Stimulated activated CD8-positive, alpha-beta memory T cell treated with anti-CD3 and anti-CD28 coated beads, Interleukin-15, amount 100 ng/mL, for 24 hours (primary cell): ENCODE data around the gene ADCY2.

Experiments used
- DNase-seq: peaks from one replicate; pipeline ENCODE4 v3.0.0-alpha.2; 2020; ENCODE audit warnings: low read depth

ADCY2 gene

GRCh38 chr5:7667216-7667767 lies 271.4 kb downstream of the ADCY2 start:
- DNase-seq = no peak

- no peak for DNase-seq
These were observed 272.2 kb downstream of the ADCY2 start for GRCh38 chr5:7668161-7668560.

GRCh38 chr5:7668627-7669026 lies 272.7 kb downstream of the ADCY2 start:
- DNase-seq = no peak

DNA sequence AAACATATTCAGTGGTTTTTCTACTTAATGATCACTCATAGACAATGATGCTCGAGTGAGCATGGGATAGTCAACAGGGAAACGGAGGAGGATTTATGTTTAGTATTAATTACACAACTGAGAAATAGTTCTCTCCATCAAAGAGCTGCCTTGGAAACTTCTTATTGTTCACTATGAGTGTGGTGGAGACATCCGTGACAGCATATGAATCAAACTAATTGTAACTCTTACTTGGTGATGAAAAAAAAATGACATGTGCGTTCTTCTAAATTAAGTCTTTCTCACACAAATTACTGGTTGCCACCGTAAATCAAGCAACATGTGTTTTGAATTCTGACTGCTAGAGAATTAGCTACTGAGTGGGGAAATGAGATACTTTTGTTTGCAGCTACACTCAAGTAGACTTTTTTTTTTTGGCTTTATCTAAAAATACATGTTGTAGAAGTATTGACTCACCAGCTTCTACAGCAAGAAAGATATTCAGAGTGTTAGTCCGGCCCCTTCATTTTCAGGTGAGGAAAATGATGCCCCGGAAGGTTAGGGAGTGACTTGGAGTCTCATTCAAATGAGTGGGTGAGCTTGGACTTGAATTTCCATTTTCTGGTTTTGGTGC lies 275.5 kb downstream of the ADCY2 start:
- no peak for DNase-seq

- DNase-seq = no peak
These were observed 277.7 kb downstream of the ADCY2 start for GRCh38 chr5:7673658-7674057.

- no peak for DNase-seq
These were observed 280.5 kb downstream of the ADCY2 start for GRCh38 chr5:7676455-7676854.

GRCh38 chr5:7678030-7678429 lies 282.1 kb downstream of the ADCY2 start:
- DNase-seq = no peak

- DNase-seq = no peak
These were observed 283.7 kb downstream of the ADCY2 start for GRCh38 chr5:7679663-7680062.

- DNase-seq = no peak
These were observed 284.3 kb downstream of the ADCY2 start for GRCh38 chr5:7680260-7680659.

GRCh38 chr5:7682379-7682778 lies 286.4 kb downstream of the ADCY2 start:
- DNase-seq = no peak

GRCh38 chr5:7683753-7684152 lies 287.8 kb downstream of the ADCY2 start:
- no peak for DNase-seq

- no peak for DNase-seq
These were observed 288.9 kb downstream of the ADCY2 start for GRCh38 chr5:7684826-7685225.

DNA sequence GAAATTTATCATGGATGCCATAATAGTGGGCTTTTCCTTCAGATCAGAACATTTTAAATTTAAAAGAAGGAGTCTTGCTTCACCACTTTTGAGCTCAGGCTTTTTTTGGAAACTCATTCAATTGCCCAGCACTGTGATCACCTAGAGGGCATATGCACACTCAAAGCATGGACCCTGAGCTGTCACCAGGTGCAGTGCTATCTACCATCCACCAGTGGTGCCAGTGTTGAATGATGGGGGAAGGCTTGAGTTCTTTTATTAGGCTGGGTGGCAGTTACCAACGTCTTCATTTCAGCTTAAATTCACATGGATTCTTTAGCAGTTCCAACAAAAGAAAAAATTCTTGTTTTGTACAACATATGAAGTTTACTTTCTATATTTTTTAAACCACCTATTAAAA lies 290.9 kb downstream of the ADCY2 start:
- DNase-seq = no peak

GRCh38 chr5:7690557-7690956 lies 294.6 kb downstream of the ADCY2 start:
- DNase-seq = no peak

- no peak for DNase-seq
These were observed 309.3 kb downstream of the ADCY2 start for GRCh38 chr5:7705261-7705660.

DNA sequence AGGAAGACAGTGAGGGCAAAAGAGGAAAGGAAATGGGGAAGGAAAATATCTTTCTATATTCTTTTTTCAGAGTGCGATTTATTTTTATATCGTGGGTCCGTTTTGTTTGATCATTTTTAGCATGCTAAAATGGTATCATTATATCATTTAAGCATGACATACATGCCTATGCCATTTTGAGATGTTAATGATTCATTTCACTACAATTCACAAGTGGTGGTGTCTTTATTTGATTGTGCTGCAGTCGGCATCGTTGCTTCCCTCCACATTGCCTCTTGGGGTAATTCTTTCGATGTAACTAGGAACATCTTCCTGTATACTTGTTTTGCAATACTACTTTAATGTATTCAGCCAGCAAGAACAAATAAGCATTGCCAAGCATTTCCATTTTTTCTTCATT lies 309.8 kb downstream of the ADCY2 start:
- DNase-seq = no peak

DNA sequence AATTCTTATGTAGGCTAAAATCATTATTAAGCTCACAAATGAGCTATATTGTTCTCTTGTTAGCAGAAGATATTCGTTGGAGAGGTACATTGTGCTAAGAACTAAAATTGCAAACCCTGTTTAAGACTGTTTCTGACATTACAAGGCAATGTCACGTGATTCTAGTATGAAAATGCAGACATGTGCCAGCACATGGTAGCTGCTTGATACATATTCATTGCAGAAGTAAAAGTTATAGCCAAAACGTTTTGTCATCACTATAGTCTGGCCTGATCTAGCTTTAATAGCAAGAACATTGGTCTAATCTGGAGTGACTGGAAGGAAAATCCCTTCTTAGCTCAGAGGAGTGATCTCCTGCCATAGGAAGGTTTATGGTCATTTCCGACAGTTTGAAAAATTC lies 310.3 kb downstream of the ADCY2 start:
- no peak for DNase-seq

GRCh38 chr5:7714119-7714518 lies 318.2 kb downstream of the ADCY2 start:
- DNase-seq = no peak

DNA sequence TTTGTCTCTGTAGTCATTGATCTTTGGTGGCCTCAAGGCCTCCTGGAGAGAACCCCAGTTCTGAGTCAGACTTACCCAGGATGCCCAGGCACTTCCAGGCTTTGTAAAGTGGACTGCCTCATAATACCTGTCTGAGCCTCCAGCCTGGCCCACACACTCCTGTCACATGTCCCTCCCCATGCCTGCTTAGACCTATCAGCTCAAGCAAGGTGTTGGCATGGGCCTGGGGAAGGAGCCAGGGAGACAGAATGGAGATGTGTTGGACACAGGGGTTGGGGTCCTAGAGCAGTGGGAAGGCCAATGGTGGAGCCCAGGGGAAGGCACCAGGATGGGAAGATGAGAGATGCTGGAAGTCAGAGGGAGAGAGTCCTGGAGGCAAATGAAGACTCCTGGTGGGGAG lies 318.8 kb downstream of the ADCY2 start:
- DNase-seq = no peak

GRCh38 chr5:7717691-7718090 lies 321.8 kb downstream of the ADCY2 start:
- no peak for DNase-seq

GRCh38 chr5:7728076-7728475 lies 332.1 kb downstream of the ADCY2 start:
- no peak for DNase-seq

DNA sequence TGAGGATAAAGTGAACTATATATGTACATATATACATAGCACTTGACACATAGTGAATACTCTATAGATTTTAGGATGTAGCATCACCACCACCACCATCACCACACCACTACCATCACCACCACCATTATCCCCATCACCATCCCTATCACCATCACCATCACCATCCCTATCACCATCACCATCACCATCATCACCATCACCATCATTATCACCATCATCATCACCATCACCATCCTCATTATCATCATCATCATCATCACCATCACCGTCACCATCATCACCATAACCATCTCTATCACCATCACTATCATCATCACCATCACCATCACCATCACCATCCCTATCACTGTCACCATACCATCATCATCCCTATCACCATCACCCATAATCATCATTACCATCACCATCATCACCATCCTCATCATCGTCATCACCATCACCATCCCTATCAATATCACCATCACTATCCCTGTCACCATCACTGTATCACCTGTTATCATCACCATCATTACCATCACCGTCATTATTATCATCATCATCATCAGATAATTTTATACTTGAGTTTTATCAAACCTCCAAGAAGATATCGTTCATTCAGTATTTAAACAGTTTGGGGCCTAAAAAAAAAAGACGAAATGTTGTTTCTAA lies 345.6 kb downstream of the ADCY2 start:
- DNase-seq = no peak

GRCh38 chr5:7742241-7742656 lies 346.3 kb downstream of the ADCY2 start:
- no peak for DNase-seq
